ENCODE data around the gene NR6A1.

NR6A1 gene

DNA sequence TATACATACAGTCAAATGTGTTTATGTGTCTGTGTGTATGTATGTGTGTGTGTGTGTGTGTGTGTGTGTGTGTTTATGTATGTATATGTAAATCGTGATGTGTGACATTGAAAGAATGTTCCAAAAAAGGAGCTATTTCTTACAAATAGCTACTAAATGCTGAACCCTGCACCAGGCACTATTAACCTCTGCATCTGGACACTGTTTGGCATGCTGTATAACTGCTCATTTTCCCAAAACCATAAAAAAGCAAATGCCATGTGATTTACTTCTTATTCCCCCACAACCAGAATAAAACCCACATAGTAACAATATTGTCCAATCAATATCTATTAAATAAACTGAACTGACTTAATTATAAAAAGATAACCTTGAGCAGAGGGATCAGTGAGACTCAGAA, 91.1 kb downstream of the NR6A1 start:
- H3K27ac ChIP-seq, result no peak overlapping the region

DNA sequence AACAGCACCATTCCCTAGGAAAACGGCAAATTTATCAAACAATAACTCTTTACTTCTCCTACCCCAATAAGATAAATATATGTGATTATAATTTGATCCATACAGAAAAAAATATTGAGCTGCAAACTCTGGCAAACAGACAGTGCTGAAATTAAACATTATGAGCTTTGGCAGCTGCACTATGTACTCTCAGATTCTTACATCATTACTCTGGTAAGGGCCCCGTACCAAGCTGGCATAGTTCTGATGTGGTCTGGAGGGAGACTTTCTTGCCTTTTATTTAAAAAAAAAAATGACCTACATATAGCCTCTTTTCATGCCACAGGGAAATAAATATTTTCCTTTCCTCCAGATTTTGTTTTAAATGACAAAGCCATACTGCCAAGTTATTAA, 95.0 kb downstream of the NR6A1 start:
- TF ChIP-seq, protein P1, sequence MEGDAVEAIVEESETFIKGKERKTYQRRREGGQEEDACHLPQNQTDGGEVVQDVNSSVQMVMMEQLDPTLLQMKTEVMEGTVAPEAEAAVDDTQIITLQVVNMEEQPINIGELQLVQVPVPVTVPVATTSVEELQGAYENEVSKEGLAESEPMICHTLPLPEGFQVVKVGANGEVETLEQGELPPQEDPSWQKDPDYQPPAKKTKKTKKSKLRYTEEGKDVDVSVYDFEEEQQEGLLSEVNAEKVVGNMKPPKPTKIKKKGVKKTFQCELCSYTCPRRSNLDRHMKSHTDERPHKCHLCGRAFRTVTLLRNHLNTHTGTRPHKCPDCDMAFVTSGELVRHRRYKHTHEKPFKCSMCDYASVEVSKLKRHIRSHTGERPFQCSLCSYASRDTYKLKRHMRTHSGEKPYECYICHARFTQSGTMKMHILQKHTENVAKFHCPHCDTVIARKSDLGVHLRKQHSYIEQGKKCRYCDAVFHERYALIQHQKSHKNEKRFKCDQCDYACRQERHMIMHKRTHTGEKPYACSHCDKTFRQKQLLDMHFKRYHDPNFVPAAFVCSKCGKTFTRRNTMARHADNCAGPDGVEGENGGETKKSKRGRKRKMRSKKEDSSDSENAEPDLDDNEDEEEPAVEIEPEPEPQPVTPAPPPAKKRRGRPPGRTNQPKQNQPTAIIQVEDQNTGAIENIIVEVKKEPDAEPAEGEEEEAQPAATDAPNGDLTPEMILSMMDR (IDR thresholded peaks at IDR 0.05), result no peak
- Histone ChIP-seq H3K4me3 (peak overlapping the region; percentile 40), H3K27ac (no peak overlapping the region)
- no peak for DNase-seq (ENCODE audit: low spot score)

More for the DNA sequence above, 91.1 kb downstream of the NR6A1 start:
- no peak overlapping the region for H3K4me3 ChIP-seq
- TF ChIP-seq, protein P1 (IDR thresholded peaks at IDR 0.05), result no peak
- no peak for DNase-seq (ENCODE audit: low spot score)

DNA sequence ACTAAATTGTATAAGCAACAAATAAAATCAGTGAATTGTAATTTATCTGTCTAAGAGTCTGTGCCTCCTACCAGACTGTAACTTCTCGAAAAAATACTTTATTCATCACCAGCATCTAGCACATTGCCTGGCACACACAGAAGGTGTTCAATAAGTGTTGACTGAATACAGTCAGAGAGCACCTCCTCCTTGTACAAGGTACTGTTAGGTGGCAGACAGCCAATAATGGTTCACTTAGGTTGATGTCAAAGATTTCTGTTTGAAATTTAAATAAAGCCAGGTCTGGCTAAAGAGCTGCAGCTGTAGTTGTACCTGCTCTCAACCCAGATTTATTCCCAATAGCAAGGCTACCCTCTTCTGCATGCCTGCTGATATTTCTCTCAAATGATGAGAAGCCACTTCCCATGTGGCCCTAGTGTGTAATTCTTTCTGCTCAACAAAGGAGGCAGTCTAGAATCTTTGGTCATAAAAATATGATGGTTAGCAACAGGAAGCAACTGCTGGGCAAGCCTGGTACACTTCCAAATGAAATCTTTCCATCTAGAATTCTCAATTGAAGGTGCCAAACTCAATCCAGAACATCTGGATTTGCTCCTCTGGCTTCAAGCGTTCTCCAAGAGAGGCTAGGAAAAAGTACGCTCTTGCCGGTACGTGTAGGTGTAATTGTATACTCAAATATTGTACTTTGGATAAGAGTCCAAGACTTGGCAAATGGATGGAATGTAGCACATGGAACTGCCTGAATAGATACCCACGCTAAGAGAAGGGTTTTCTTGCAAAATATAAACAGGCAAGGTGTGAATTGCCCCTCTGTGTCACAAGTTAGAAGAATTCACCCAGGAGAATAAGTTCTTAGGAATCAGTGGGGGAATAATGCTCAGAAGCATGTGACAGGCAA, 95.6 kb downstream of the NR6A1 start:
- DNase-seq (ENCODE audit: low spot score), result no peak
- peak overlapping the region; percentile 40 for H3K4me3 ChIP-seq
- no peak overlapping the region for H3K27ac ChIP-seq
- TF ChIP-seq, protein P1 (IDR thresholded peaks at IDR 0.05), result no peak

DNA sequence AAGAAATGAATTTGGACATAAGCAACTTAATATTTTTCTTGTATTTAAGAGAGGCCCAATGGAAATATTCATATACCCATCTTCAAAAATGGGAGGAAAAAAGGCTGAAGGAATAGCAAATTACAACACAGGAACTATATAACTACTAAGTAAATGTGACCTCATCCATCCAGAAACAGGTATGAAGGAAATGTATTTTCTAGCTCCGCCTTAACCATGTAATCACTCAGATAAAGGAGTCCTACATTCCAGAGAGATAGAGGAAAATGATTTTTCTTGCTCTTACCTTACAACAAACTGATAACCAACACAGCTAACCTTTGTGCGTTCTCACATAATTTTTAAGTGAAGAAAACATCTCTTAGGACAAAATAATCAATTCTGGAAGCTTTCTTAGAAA, 96.5 kb downstream of the NR6A1 start:
- H3K27ac ChIP-seq, result no peak overlapping the region
- no peak overlapping the region for H3K4me3 ChIP-seq

DNA sequence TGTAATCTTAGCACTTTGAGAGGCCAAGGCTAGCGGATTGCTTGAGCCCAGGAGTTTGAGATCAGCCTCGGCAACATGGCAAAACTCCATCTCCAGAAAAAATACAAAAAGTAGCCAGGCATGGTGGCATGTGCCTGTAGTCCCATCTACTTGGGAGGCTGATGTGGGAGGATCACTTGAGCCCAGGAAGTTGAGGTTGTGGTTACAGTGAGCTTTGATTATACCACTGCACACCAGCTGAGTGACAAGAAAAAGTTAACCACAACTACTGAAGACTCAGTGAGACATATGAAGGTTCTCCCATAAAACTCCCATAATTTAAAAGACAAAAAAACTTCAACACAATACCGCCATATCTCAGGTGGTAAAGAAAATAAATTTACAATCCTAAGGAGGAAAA, 98.0 kb downstream of the NR6A1 start:
- Histone ChIP-seq H3K4me3 (no peak overlapping the region), H3K27ac (no peak overlapping the region)
- TF ChIP-seq, protein P1 (IDR thresholded peaks at IDR 0.05), result no peak
- no peak for DNase-seq (ENCODE audit: low spot score)

More for the DNA sequence above, 96.5 kb downstream of the NR6A1 start:
- TF ChIP-seq, protein P1 (IDR thresholded peaks at IDR 0.05), result no peak
- no peak for DNase-seq (ENCODE audit: low spot score)

DNA sequence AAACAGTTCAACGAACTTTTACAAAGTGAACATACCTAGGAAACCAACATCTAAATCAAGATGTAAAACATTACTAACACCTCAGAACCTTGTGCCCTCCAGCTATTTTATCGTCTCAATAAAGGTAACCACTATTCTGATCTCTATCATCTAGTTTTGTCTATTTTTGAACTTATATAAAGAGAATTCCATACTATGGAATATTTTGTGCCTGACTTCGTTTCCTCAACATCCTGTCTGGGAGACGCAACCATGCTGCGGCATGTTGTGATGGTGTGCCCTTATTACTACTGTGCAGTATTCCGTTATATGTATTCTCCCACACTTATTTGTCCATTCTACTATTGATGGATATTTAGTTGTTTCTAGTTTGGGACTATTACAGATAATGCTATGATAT, 99.2 kb downstream of the NR6A1 start:
- Histone ChIP-seq H3K27ac (no peak overlapping the region), H3K4me3 (no peak overlapping the region)
- TF ChIP-seq, protein P1 (IDR thresholded peaks at IDR 0.05), result no peak
- no peak for DNase-seq (ENCODE audit: low spot score)

DNA sequence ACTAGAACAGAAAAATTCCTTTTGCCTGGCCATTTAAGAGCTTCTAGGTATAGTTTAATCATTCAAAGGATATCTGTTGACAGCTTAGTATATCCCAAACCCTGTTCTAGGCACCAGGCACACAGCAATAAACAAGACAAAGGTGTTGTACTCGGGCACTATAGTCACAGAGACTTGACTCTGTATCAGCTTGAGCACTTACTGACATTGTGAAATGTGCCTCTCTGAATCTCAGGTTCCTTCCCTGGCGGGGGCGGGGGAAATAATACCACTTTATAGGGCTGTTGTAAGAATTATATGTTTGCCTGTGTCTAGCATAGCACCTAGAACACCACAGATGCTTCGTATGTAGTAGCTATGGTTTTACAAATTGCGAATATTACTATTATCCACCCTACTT, 104.5 kb downstream of the NR6A1 start:
- Histone ChIP-seq H3K4me3 (no peak overlapping the region), H3K27ac (no peak overlapping the region)
- DNase-seq (ENCODE audit: low spot score), result no peak
- TF ChIP-seq, protein P1 (IDR thresholded peaks at IDR 0.05), result no peak

Data from coronary artery (tissue), 2 donors.